HG03354 (cell line): ENCODE results near the gene CALN1.

Source experiments
- ATAC-seq: cut with Tn5 transposase; IDR thresholded peaks from one replicate; pipeline ENCODE4 v1.9.1; 2021; ENCODE audit warnings: mild to moderate bottlenecking; ENCODE audit not compliant: unreplicated experiment, poor library complexity, severe bottlenecking

Gene CALN1

GRCh38 chr7:72019436-72019835 is 392.7 kb downstream of the CALN1 start:
- no peak for ATAC-seq

- no peak for ATAC-seq
Observed at GRCh38 chr7:72017756-72018155, 394.4 kb downstream of the CALN1 start.

DNA sequence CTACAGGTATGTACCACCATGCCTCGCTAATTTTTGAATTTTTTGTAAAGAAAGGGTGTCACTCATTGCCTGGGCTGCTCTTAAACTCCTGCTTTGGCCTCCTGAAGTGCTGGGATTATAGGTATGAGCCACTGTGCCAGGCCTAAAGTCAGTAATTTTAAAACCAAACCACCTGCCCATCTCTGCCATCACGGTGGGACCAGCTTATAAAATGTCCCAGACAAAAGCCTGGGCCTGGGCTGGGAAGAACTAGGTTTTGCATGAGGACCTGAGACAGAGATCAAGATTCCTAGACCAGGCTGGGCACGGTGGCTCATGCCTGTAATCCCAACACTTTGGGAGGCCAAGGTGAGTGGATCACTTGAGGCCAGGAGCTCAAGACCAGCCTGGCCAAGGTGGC is 395.6 kb downstream of the CALN1 start:
- no peak for ATAC-seq

DNA sequence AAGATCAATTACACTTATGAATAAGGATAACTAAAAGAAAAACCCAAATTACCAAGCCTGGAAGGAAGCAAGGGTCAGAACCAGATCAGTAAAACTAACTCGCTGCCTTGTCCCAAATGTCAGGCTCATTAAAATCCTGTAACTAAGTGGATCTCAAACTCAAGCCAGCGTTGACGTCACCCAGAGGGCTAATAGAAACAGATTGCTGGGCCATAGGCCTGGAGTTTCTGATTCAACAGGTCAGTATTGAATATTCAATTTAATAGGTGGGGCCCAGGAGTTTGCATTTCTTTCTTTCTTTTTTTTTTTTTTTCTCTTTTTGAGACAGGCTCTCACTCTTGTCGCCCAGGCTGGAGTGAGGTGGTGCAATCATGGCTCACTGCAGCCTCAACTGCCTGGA is 397.0 kb downstream of the CALN1 start:
- ATAC-seq = no peak

DNA sequence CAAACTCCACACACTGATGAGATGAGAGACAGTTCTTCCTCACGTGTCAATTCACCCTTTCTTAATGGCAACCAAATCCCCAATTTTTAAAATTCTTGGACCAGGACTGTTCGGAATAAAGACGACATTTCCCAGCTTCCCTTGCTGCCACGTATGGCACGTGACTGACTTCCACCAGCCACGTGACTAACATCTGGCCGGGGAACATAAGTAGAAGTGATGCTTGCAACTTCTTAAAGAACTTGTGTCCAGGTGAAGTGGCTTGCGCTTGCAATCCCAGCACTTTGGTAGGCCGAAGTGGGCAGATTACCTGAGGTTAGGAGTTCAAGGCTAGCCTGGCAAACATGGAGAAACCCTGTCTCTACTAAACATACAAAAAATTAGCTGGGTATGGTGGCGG is 405.1 kb downstream of the CALN1 start:
- no peak for ATAC-seq

DNA sequence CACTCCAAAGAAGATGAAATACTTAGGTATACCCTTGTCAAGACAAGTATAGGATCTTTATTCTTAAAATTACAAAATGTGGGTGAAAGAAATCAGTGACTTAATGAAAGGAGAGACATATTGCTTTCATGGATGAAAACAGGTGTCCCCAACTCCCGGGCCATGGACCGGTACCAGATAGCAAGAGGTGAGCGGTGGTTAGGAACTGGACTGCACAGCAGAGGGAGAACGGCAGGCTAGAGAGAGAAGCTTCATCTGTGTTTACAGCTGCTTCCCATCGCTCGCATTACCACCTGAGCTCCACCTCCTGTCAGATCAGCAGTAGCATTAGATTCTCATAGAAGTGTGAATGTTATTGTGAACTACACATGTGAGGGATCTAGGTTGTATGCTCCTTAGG is 408.9 kb downstream of the CALN1 start:
- no peak for ATAC-seq

- no peak for ATAC-seq
Observed at GRCh38 chr7:71996141-71996540, 416.0 kb downstream of the CALN1 start.

GRCh38 chr7:71995111-71995510 is 417.0 kb downstream of the CALN1 start:
- ATAC-seq = no peak

DNA sequence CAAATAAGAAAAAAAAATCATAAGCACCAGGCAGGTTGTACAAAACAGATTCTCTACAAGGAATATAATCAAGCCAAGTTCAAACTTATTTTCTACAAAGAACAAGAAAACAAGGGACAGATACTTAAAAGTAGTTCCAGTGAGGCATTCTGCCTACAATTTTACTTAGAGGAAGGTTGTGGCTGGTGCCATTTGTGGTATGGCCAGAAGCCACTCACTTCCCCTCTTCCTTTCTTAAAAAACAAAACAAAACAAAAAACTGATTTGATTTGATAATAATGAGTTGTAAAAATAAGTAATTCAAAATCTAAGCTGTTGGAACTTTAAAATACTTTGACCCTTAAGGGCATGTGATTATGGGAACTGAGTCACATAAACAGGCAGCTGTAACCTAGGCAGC is 420.6 kb downstream of the CALN1 start:
- ATAC-seq = no peak

DNA sequence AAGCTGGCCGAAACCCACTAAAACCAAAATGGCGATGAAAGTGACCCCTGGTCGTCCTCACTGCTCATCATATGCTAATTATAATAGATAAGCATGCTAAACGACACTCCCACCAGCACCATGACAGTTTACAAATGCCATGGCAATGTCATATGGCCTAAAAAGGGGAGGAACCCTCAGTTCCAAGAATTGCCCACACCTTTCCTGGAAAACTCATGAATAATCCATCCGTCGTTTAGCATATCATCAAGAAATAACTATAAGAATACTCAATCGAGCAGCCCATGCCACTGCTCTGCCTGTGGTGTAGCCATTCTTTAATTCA is 422.0 kb downstream of the CALN1 start:
- ATAC-seq = no peak

DNA sequence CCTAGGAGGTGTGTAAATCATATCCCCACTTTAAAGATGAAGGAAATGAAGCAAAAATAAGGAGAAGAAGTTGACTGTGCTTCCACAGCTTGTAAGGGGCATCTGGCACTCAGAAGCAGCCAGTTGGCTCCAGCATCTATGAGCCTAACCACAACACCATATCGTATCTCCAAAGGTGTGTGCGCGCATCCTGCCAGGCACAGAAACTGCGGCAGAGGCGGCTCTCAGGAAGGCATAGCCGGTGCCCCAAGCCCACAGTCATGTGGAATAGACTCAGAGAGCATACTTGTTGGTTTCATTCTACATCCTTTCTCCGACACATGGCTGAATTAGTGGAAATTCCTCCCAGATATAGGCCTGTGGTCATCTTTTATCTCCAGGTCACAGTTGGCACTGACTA is 423.9 kb downstream of the CALN1 start:
- no peak for ATAC-seq

DNA sequence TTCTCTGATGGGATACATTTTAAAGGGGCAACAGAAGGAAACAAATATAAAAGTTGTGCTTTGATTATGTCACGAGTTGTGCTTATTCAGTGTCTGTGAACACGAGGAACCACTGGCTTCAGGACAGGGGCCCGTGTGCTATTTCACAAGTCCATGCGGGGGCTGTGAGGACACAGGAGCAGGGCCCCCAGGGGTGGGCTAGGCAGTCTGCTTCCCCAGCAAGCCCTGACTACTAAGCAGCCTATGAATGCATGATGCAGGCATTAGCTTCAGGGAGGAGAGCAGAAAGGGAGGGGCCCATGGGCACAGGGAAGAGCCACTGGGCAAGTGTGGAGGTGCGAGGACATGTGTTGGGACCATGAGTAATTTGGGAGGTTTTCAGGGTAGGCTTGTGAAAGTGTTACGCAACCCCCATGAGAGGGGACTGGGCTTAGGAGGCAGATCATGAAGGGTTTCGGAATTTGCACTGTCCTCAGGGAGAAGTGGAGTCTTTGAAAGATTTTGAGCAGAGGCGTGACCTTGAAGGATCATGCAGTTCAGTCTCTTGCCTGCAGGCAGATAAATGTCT is 424.9 kb downstream of the CALN1 start:
- ATAC-seq = no peak

- no peak for ATAC-seq
Observed at GRCh38 chr7:71984348-71984747, 427.8 kb downstream of the CALN1 start.

DNA sequence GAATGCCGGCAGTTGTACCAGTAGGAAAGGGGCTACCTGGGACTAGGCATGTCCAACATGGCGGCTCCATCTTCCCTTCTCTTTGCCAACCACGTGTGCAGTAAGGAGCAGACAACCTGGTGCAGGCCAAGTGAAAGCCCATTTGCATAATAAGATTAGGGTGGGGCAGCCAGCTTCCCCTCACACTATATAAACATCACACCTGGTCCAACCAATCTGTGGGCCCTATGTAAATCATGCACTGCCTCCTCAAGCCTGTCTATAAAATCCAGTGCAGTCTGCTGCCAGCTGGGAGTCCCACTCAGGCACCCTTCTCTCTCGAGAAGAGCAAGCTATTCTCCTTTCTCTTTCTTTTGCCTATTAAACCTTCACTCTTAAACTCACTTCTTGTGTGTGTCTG is 429.3 kb downstream of the CALN1 start:
- no peak for ATAC-seq

DNA sequence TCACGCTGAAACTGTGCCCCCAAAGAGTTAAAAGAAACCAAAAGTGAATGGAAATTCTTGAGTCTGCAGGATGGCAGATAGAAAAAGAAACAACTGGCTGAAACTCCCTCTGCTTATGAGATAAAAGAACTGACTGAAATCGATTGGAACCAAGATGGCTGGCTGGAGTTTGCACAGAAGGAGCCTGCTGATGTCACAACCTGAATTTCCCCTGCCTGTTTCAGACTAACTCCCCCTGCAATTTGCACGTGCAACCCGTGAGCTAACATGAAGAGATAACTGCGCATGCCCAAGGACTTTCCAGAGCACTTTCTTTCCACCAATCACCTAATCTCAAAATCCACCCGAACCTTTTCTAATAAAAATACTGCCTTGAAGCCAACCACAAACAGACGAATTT is 435.5 kb downstream of the CALN1 start:
- no peak for ATAC-seq

- ATAC-seq = no peak
Observed at GRCh38 chr7:71974611-71975010, 437.5 kb downstream of the CALN1 start.

DNA sequence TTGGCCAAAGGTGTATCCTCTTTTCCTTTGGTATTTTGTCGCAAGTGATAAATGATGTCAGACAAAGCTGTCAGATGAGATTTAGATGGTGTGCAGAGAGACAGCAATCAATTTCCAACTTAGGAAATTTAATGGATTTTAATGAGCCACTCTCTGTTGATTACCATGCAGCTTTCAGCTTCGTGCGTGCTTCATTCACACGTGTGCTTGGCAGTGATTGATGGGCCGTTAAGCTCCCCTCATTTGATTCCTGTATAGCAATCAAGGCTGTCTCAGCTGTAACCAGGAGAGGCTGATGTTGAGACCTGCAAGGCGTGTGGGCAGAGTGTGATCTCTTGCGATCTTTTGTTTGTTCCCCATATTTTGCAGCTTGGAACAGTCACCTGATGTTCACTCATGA is 439.6 kb downstream of the CALN1 start:
- ATAC-seq = no peak

GRCh38 chr7:71970725-71971124 is 441.4 kb downstream of the CALN1 start:
- ATAC-seq = no peak

DNA sequence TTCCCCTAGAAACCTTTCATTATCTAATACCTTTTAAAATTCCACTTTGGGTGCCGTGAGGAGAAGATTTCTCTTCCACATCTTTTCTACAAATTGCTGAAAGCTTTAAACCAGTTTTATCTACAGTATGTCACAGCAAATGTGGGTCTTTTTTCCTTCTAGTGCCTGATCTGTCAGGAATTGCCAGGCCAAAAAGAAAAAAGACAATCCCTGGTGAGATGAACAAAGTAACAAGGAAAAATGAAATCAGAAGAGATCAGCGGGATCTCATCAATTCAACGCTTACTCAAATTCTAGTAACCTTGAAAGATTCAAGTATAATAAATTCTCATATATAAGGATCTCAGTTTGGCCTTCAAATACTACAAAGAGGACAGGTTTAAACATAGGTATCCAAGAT is 449.5 kb downstream of the CALN1 start:
- ATAC-seq = no peak

GRCh38 chr7:71961283-71961682 is 450.9 kb downstream of the CALN1 start:
- ATAC-seq = no peak

- ATAC-seq = no peak
Observed at GRCh38 chr7:71942115-71942514, 470.0 kb downstream of the CALN1 start.

DNA sequence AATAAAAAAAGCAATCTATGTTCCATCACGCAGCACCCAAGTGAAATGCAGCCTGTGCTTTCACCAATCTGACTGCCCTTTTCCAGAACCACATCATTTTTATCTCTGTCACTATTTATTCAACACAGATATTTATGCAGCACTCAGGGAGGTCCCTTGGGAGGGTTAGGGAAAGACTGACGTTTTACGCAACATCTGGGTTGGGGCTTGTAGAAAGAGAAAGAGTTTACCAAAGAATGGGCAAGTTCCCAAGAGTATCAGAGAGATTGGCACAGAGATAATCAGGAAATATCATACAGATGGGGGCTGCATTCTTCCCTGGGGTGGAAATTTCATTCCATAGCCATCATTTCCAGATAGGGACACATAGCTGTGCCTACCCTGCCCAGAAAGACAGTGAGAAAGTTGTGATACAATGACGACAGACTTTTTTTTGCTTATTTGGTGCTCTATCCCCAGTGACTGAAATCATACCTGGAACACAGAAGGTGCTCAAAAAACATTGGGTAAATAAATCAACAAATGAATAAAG is 474.2 kb downstream of the CALN1 start:
- no peak for ATAC-seq
